Endodermal cell (in vitro differentiated cells): ENCODE data around the gene TTC13. TPM values are rescaled to one million over a fixed set of nuclear protein-coding genes. Genes with fewer than 3 reads are reported as not detected.

Source experiments
- DNase-seq: peaks from one replicate; pipeline ENCODE4 v3.0.0-alpha.2; 2017
- H3K27ac ChIP-seq: 2 replicates; pipeline ENCODE4 v1.5.1; 2013; ENCODE audit warnings: mild to moderate bottlenecking, low read depth, low read length, moderate library complexity
- H3K27me3 ChIP-seq: 2 replicates; pipeline ENCODE4 v1.6.1; 2013; ENCODE audit warnings: mild to moderate bottlenecking, low read length, moderate library complexity; ENCODE audit not compliant: insufficient read depth, control insufficient read depth, poor library complexity, severe bottlenecking
- H3K36me3 ChIP-seq: 2 replicates; pipeline ENCODE4 v1.7.0; 2013; ENCODE audit warnings: mild to moderate bottlenecking, low read length, moderate library complexity; ENCODE audit not compliant: control insufficient read depth, insufficient read depth
- H3K4me1 ChIP-seq: one replicate; pipeline ENCODE4 v1.7.0; 2013; ENCODE audit warnings: low read length; ENCODE audit not compliant: control insufficient read depth, insufficient read depth
- H3K4me3 ChIP-seq: 2 replicates; pipeline ENCODE4 v1.5.1; 2013; ENCODE audit warnings: mild to moderate bottlenecking, low read length, moderate library complexity
- H3K9ac ChIP-seq: 2 replicates; pipeline ENCODE4 v1.6.1; 2013; ENCODE audit warnings: mild to moderate bottlenecking, low read length, moderate library complexity; ENCODE audit not compliant: poor library complexity, severe bottlenecking; ENCODE audit errors: extremely low read depth
- H3K9me3 ChIP-seq: 2 replicates; pipeline ENCODE4 v1.6.1; 2013; ENCODE audit warnings: mild to moderate bottlenecking, low read length, moderate library complexity; ENCODE audit not compliant: control insufficient read depth
- H3K27ac Mint-ChIP-seq: 2 replicates; pipeline ENCODE4 v1.8.0; 2020; ENCODE audit warnings: mixed read lengths
- H3K27me3 Mint-ChIP-seq: 2 replicates; pipeline ENCODE4 v1.8.0; 2021; ENCODE audit warnings: mild to moderate bottlenecking, mixed read lengths; ENCODE audit not compliant: insufficient read depth
- H3K36me3 Mint-ChIP-seq: 2 replicates; pipeline ENCODE4 v1.8.0; 2020; ENCODE audit warnings: low read depth, mixed read lengths
- H3K4me1 Mint-ChIP-seq: 2 replicates; pipeline ENCODE4 v1.8.0; 2020; ENCODE audit warnings: mixed read lengths
- H3K4me3 Mint-ChIP-seq: 2 replicates; pipeline ENCODE4 v1.8.0; 2020; ENCODE audit warnings: mild to moderate bottlenecking, moderate library complexity, mixed read lengths
- H3K9me3 Mint-ChIP-seq: 2 replicates; pipeline ENCODE4 v1.8.0; 2020; ENCODE audit warnings: mild to moderate bottlenecking, mixed read lengths
- CTCF ChIP-seq: fragments of 200-600 bp; sonication (generic); conservative IDR thresholded peaks from 2 replicates; pipeline ENCODE4 v1.5.0; 2021; ENCODE audit warnings: antibody characterized with exemption, mild to moderate bottlenecking
- WGBS, 2 experiments: methylation state at CpG; one replicate each; pipeline versions ENCODE4 v1.1.5 to v1.1.7; 2013; ENCODE audit warnings: missing lambda C conversion rate in 2 of 2, mixed read lengths in 1 of 2; ENCODE audit not compliant: insufficient coverage in 1 of 2, insufficient read length in 1 of 2; 5-methylcytosine and 5-hydroxymethylcytosine counted together
- total RNA-seq, 2 donors: library from RNA; stranded (reverse); fragmentation: NEBNext Ultra II Directional in 1 of 2; extraction: Animal tissue kit (Norgen Biotek cat#: 25700) in 1 of 2; gene quantifications; 2 replicates in 1 of 2; 3 replicates in 1 of 2; pipeline ENCODE4 v1.2.1, GENCODE V29; 2021

TTC13 gene
- total RNA-seq, 2 donors from 2014 or later = 12.4 to 14.5 TPM

GRCh38 chr1:230877924-230878590 lies 100.6 kb downstream of the TTC13 start:
- H3K27me3 Mint-ChIP-seq = peaks cover 6% of the 10 kb centered on the region
- H3K4me3 Mint-ChIP-seq = no peak overlapping the region
- Histone ChIP-seq H3K4me1 (peaks cover 3% of the 10 kb centered on the region), H3K27me3 (no peaks in the 10 kb centered on the region), H3K36me3 (no peaks in the 10 kb centered on the region), H3K4me3 (no peak overlapping the region), H3K9me3 (no peaks in the 10 kb centered on the region), H3K27ac (no peak overlapping the region), H3K9ac (no peak overlapping the region)
- no peak overlapping the region for H3K27ac Mint-ChIP-seq
- no peaks in the 10 kb centered on the region for H3K9me3 Mint-ChIP-seq
- peaks cover 16% of the 10 kb centered on the region for H3K4me1 Mint-ChIP-seq
- no peaks in the 10 kb centered on the region for H3K36me3 Mint-ChIP-seq
- TF ChIP-seq CTCF = no peak
- 93 to 96% methylated on average over 4 of the region's 4 CpGs for WGBS, 2 experiments
- no peak for DNase-seq

GRCh38 chr1:230877146-230877923 lies 101.3 kb downstream of the TTC13 start:
- Histone ChIP-seq H3K9ac (no peak overlapping the region), H3K27ac (no peak overlapping the region), H3K4me3 (no peak overlapping the region), H3K36me3 (no peaks in the 10 kb centered on the region), H3K4me1 (peaks cover 3% of the 10 kb centered on the region), H3K9me3 (no peaks in the 10 kb centered on the region), H3K27me3 (no peaks in the 10 kb centered on the region)
- H3K36me3 Mint-ChIP-seq = no peaks in the 10 kb centered on the region
- H3K27me3 Mint-ChIP-seq = peaks cover 6% of the 10 kb centered on the region
- no peaks in the 10 kb centered on the region for H3K9me3 Mint-ChIP-seq
- no peak overlapping the region for H3K4me3 Mint-ChIP-seq
- no peak for TF ChIP-seq CTCF
- no peak overlapping the region for H3K27ac Mint-ChIP-seq
- peaks cover 9% of the 10 kb centered on the region for H3K4me1 Mint-ChIP-seq
- whole genome bisulfite sequencing, 2 experiments = 86 to 87% methylated on average over 10 to 14 of the region's 14 CpGs
- DNase-seq = no peak

GRCh38 chr1:230876660-230877059 lies 102.0 kb downstream of the TTC13 start:
- peaks cover 3% of the 10 kb centered on the region for H3K4me1 ChIP-seq
- no peak for DNase-seq
- WGBS, 2 experiments = 91 to 100% methylated on average over 4 to 6 of the region's 6 CpGs

More at GRCh38 chr1:230876660-230877059, 102.0 kb downstream of the TTC13 start:
- TF ChIP-seq CTCF = no peak
- H3K4me1 Mint-ChIP-seq = peaks cover 8% of the 10 kb centered on the region
- Histone ChIP-seq H3K27ac (no peak overlapping the region), H3K27me3 (no peaks in the 10 kb centered on the region), H3K9ac (no peak overlapping the region), H3K9me3 (no peaks in the 10 kb centered on the region), H3K4me3 (no peak overlapping the region), H3K36me3 (no peaks in the 10 kb centered on the region)
- H3K4me3 Mint-ChIP-seq = no peak overlapping the region
- H3K9me3 Mint-ChIP-seq = no peaks in the 10 kb centered on the region
- H3K36me3 Mint-ChIP-seq = no peaks in the 10 kb centered on the region
- H3K27ac Mint-ChIP-seq = no peak overlapping the region
- peaks cover 7% of the 10 kb centered on the region for H3K27me3 Mint-ChIP-seq
